NCI-H460 (cell line): ENCODE measurements around the gene MTHFD2L. TPM values are rescaled to one million over a fixed set of nuclear protein-coding genes. Genes with fewer than 3 reads are reported as not detected.

Experiments
- DNase-seq: peaks from one replicate; pipeline ENCODE4 v3.0.0-alpha.2; 2016; ENCODE audit warnings: low read depth; ENCODE audit errors: extremely low read depth
- total RNA-seq: library from RNA; depleted of rRNA; stranded (reverse); fragments of >200 nt; shearing (Covaris generic); gene quantifications from 2 replicates; pipeline ENCODE4 v1.2.3, GENCODE V29; 2014

MTHFD2L gene
- total RNA-seq, 1 experiment from 2014 or later: 57.6 TPM

DNA sequence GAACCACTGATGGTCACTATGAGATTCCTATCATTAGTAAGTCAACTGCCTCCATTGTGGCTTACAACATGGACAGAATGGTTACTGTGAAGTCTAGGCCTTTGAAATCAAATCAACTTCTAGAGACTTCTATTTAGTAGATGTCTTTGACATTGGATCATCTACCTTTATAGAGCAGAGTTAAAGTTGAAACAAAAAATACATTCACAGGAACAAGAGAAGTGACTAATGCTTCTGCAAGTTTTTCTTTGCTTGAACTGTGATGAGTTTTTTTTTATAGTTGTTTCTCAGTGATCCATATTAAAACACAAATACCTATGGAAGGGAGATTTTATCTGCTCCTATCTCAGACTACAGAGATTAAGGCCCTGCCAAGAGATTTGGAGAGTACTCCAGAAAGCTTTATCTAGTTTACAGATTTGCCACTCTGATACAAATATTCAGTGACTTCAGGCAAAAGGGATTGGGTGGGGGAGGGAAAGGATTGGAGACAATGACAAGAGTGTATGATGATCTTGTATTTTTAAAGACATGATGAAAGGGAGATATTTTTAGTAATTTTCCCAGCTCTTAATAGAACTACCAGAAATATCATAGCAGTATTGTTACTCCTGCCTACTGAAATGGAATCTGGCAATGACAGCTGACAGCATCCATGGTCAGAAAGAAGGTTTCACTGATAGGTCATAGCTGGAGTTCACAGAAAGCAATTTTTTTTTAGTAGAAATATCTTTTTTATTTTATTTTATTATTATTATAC is 134.4 kb downstream of the MTHFD2L start:
- DNase-seq: no peak

GRCh38 chr4:74293558-74293957 is 135.6 kb downstream of the MTHFD2L start:
- DNase-seq: no peak

GRCh38 chr4:74294681-74295080 is 136.8 kb downstream of the MTHFD2L start:
- DNase-seq: no peak

GRCh38 chr4:74297539-74297938 is 139.6 kb downstream of the MTHFD2L start:
- no peak for DNase-seq

- DNase-seq: no peak
Observed at GRCh38 chr4:74304095-74304625, 146.2 kb downstream of the MTHFD2L start.

GRCh38 chr4:74305000-74305399 is 147.1 kb downstream of the MTHFD2L start:
- no peak for DNase-seq

DNA sequence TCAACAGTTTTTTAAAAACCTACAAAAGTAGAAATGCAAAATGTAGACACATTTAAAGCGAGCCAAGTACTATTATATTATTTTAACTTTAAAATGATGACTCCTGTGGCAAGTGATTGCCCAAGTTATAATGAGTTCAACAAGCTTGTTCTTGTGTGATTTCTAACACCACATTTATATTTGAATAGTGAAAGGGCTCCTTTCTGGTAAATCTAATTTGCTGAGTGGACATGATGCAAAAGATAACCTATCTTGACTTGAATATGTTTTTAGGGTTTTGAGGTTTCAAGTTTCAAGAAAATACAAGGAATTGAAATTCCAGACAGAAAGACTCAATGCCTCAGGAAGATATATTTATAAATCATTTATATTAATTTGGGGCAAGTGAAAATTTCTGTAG is 149.3 kb downstream of the MTHFD2L start:
- DNase-seq: no peak

DNA sequence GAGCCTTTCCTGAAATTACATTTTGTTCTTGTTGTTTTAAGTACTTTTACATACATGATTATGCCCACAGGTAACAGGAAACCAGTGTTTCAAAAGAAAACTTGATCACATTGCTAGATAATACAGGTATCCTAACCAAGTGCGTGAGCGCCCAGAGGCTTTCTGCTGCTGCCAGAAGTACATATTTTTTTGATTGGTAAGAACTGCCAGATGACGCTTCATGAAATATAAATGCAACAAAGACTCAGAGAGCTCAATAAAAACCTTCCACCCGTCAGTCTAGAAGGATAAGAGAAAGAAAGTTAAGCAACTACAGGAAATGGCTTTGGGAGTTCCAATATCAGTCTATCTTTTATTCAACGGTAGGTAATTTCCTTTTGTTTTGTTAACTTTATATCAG is 150.3 kb downstream of the MTHFD2L start, which contains the start of gene EPGN:
EPGN (plus strand) TSS at position 256 of the 400 bp plus-strand sequence; CDS start at position 320, 64 bp downstream.
- peak; percentile 54 for DNase-seq

DNA sequence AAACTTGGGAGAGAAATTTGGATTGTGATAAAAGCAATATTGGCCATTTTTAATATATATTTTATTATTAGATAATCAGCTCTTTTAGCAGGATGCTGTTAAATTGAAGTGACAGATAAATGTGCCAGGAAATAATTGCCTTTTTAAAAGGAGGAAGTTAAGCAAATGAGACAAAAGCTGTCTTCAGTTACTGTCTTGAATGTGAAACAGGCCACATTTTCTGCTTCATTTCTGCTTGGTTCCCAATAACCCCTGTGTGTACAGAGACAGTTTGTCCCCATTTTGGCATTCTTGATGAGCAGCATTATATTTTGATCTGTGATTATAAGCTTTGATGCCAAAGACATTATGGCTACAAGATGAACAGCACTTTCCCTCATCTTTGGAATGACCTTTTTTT is 151.3 kb downstream of the MTHFD2L start:
- no peak for DNase-seq

DNA sequence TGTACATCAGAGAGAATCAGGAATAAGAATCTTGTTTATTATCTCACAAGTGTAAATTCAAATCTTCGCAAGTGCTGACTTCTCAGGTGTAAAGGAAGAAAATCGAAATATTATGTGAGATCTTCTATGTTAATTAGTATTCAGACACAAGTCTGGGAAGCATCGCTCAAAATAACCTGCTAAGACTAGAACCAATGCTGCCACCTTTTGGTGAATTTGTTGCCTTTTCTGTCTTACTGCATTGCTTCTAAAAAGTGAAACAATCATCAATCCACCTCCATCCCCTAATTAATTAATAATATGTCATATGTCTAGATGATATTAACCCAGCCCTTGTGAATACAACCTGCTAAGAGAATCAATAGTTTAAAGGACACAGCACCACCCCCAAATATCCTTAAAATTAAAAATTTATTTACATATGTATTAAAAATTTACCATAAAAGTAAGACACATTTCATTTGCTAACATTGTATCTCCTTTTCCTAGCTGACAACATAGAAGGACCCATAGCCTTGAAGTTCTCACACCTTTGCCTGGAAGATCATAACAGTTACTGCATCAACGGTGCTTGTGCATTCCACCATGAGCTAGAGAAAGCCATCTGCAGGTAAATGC is 153.9 kb downstream of the MTHFD2L start:
- peak; percentile 74 for DNase-seq

- no peak for DNase-seq
Observed at GRCh38 chr4:74314329-74314728, 156.4 kb downstream of the MTHFD2L start.

DNA sequence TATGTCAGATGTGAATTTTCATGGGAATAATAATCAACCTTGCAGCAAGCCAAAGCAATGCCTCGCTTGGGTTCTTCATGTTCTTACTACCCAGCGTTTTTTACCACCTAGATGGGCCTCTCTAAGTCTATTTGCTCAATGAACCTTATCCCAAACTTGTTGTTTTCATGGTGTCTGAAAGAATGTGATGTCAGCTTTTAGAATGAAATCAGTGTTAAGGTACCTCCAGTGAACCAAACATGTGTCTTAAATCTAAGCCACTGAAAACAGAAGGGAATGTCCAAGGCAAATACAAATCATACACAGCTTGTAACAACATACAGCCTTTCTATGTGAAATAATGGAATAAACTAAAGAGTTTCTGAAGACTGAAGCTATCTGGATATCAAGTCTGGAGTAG is 157.0 kb downstream of the MTHFD2L start:
- no peak for DNase-seq

DNA sequence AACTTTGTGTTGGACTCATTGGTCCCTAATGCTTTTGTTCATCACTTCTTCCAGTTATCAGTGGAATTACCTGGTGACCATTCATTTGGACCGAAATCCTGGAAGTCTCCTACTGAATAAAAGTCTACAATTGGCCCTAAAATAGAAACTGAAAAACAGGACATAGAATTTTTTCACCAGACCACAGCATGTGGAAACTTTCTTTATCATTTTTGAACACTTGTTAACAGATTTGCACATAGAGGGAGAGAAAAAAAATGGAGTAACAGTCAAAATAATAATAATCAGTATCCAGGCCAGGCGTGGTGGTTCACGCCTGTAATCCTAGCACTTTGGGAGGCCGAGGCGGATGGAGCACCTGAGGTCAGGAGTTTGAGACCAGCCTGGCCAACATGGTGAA is 157.5 kb downstream of the MTHFD2L start:
- no peak for DNase-seq

- peak; percentile 64 for DNase-seq
Observed at GRCh38 chr4:74316397-74316796, 158.5 kb downstream of the MTHFD2L start.

GRCh38 chr4:74317616-74318246 is 159.8 kb downstream of the MTHFD2L start:
- no peak for DNase-seq

DNA sequence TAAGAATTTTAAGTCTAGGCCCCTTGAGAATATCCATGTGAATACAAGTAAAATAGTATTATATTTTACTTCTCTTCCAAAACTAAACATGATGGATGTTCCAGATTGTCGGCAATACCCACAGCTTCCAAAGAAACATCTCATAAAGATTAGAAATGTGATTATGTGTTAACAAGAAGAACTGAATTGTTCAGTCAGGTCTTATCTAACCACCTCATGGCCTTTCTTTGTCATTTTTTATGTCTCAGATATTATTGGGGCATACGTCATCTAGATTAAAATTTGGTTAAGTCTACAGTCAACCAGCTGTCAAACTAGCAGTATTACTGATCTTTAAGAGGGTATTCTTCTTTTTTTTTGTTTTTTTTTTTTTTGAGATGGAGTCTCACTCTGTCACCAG is 160.4 kb downstream of the MTHFD2L start:
- no peak for DNase-seq

DNA sequence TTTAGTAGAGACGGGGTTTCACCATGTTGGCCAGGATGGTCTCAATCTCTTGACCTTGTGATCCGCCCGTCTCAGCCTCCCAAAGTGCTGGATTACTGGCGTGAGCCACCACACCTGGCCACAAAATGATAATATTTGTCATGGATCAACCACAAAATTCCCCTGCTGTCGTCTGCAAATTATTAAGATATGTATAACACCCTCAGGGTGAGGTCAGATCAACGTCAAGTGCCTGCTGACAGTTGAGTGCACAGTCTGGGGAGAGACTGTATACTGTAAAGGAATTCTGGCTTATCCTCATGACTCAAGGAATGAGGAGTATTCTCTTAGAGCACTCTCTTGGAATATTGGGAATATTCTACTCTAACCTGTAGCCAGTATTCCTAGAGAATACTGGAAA is 161.6 kb downstream of the MTHFD2L start:
- no peak for DNase-seq

GRCh38 chr4:74320559-74321118 is 162.7 kb downstream of the MTHFD2L start:
- DNase-seq: peak; percentile 69

GRCh38 chr4:74322301-74322700 is 164.4 kb downstream of the MTHFD2L start:
- no peak for DNase-seq

DNA sequence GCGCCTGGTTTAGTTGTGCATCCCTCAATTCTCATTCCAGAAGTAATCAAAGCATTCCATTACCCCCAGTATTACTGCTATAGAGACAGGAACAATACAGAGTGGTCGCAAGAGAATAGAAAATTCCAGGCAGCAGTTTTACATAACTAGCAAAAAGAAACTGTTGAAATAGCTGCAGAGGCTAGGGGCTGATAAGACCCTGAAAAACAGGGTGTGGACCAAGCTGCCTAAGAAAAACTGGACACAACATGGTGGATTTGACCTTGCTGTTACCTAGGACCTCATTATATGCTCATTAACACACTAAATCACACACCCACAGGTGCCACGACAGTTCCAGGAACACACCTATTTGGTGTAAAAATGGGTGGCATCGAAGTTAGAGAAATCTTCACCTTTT is 165.7 kb downstream of the MTHFD2L start:
- DNase-seq: no peak

DNA sequence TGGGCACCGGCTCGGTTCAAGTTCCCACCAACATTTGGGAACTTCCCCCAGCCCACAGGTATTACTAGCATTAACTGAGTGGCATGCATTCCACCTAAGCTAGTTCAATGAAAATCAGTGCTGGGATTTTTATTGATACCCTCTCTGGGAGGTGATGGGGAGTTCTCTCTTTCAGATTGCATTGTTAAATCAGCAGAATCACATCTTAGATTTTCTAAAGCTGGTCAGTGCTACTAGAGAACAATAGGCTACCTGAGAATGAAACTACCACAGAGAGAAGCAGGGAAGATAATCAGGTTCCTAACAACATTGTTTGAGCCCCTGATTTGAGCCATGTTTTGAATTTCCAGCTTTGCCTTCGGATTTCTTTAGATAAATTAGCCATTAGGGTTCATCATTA is 166.3 kb downstream of the MTHFD2L start:
- no peak for DNase-seq
